Neural progenitor cell (in vitro differentiated cells): ENCODE results near the gene TRHDE. TPM values are rescaled to one million over a fixed set of nuclear protein-coding genes. Genes with fewer than 3 reads are reported as not detected.
A peak's percentile ranks its signal among the peaks of the same experiment; 100 is the strongest.
"Not testable (repeated sequence)": the region's sequence is repeated elsewhere in the genome, so short reads cannot be mapped to it uniquely, and the experiment has no call there.

ENCODE experiments used
- DNase-seq: peaks from one replicate; pipeline ENCODE4 v3.0.0-alpha.2; 2016; ENCODE audit warnings: low spot score
- H2AFZ ChIP-seq: fragments of 200-600 bp; sonication (generic); replicated peaks from 2 replicates; pipeline ENCODE4 v1.6.1; 2016; ENCODE audit warnings: antibody characterized with exemption
- H3F3A ChIP-seq: fragments of 200-600 bp; sonication (generic); 2 replicates; pipeline ENCODE4 v1.6.1; 2016; ENCODE audit warnings: antibody characterized with exemption, low read depth
- H3K27ac ChIP-seq: fragments of 200-600 bp; sonication (generic); 2 replicates; pipeline ENCODE4 v1.5.1; 2016; ENCODE audit warnings: mild to moderate bottlenecking
- H3K27me3 ChIP-seq: fragments of 200-600 bp; sonication (generic); 2 replicates; pipeline ENCODE4 v1.6.1; 2016; ENCODE audit warnings: mild to moderate bottlenecking, moderate library complexity
- H3K36me3 ChIP-seq: fragments of 200-600 bp; sonication (generic); 2 replicates; pipeline ENCODE4 v1.5.1; 2016
- H3K4me1 ChIP-seq: fragments of 200-600 bp; sonication (generic); 2 replicates; pipeline ENCODE4 v1.6.1; 2016; ENCODE audit warnings: mixed run types
- H3K4me2 ChIP-seq: fragments of 200-600 bp; sonication (generic); 2 replicates; pipeline ENCODE4 v1.6.1; 2016
- H3K4me3 ChIP-seq: fragments of 200-600 bp; sonication (generic); 2 replicates; pipeline ENCODE4 v1.5.1; 2016
- H3K79me2 ChIP-seq: fragments of 200-600 bp; sonication (generic); 2 replicates; pipeline ENCODE4 v1.6.1; 2016; ENCODE audit warnings: low read depth
- H3K9ac ChIP-seq: fragments of 200-600 bp; sonication (generic); 2 replicates; pipeline ENCODE4 v1.6.1; 2016
- H3K9me3 ChIP-seq: fragments of 200-600 bp; sonication (generic); 2 replicates; pipeline ENCODE4 v1.5.1; 2016; ENCODE audit warnings: low read depth
- H4K20me1 ChIP-seq: fragments of 200-600 bp; sonication (generic); 2 replicates; pipeline ENCODE4 v1.6.1; 2016; ENCODE audit warnings: low read depth
- H3K27ac Mint-ChIP-seq: 3 replicates; pipeline ENCODE4 v1.8.0; 2021; ENCODE audit warnings: mixed read lengths
- H3K27me3 Mint-ChIP-seq: 2 replicates; pipeline ENCODE4 v1.8.0; 2022; ENCODE audit warnings: low read depth, mild to moderate bottlenecking, inconsistent platforms, moderate library complexity, mixed read lengths; ENCODE audit not compliant: insufficient read depth
- H3K36me3 Mint-ChIP-seq: 3 replicates; pipeline ENCODE4 v1.8.0; 2021; ENCODE audit warnings: mixed read lengths
- H3K4me1 Mint-ChIP-seq: 3 replicates; pipeline ENCODE4 v1.8.0; 2021; ENCODE audit warnings: mixed read lengths
- H3K4me3 Mint-ChIP-seq: 3 replicates; pipeline ENCODE4 v1.8.0; 2021; ENCODE audit warnings: mild to moderate bottlenecking, moderate library complexity, mixed read lengths
- H3K9me3 Mint-ChIP-seq: 3 replicates; pipeline ENCODE4 v1.8.0; 2020; ENCODE audit warnings: mixed read lengths
- CTCF ChIP-seq: fragments of 200-600 bp; sonication (generic); IDR thresholded peaks from 2 replicates; pipeline ENCODE4 v1.5.1; 2017; ENCODE audit warnings: antibody characterized with exemption, mild to moderate bottlenecking
- EZH2 ChIP-seq: fragments of 200-600 bp; sonication (generic); IDR thresholded peaks from 2 replicates; pipeline ENCODE4 v1.6.1; 2017; ENCODE audit warnings: antibody characterized with exemption, mild to moderate bottlenecking, moderate library complexity
- EZH2phosphoT487 ChIP-seq: fragments of 200-600 bp; sonication (generic); IDR thresholded peaks from 2 replicates; pipeline ENCODE4 v1.6.1; 2017; ENCODE audit warnings: antibody characterized with exemption
- total RNA-seq: library from RNA; depleted of rRNA; stranded (reverse); fragments of >200 nt; gene quantifications from 2 replicates; pipeline ENCODE4 v1.2.3, GENCODE V29; 2015; ENCODE audit warnings: low replicate concordance

The TRHDE gene
- total RNA-seq, 1 donor from 2014 or later, result 4.5 TPM

GRCh38 chr12:72692338-72692737 is 420.2 kb downstream of the TRHDE start:
- Histone ChIP-seq H3K4me3 (no peak overlapping the region), H3K4me2 (no peak overlapping the region), H2AFZ (no peak overlapping the region), H3K9me3 (no peaks in the 10 kb centered on the region), H3K4me1 (no peaks in the 10 kb centered on the region), H4K20me1 (no peaks in the 10 kb centered on the region), H3K36me3 (no peaks in the 10 kb centered on the region), H3F3A (no peaks in the 10 kb centered on the region), H3K9ac (no peak overlapping the region), H3K79me2 (no peaks in the 10 kb centered on the region), H3K27ac (no peak overlapping the region), H3K27me3 (no peaks in the 10 kb centered on the region)
- TF ChIP-seq EZH2phosphoT487, result no peak
- TF ChIP-seq CTCF, result no peak
- no peak for TF ChIP-seq EZH2
- Mint-ChIP-seq H3K36me3 (no peaks in the 10 kb centered on the region), H3K9me3 (no peaks in the 10 kb centered on the region), H3K27ac (no peak overlapping the region), H3K4me3 (no peak overlapping the region), H3K4me1 (no peaks in the 10 kb centered on the region), H3K27me3 (no peaks in the 10 kb centered on the region)
- DNase-seq, result no peak

DNA sequence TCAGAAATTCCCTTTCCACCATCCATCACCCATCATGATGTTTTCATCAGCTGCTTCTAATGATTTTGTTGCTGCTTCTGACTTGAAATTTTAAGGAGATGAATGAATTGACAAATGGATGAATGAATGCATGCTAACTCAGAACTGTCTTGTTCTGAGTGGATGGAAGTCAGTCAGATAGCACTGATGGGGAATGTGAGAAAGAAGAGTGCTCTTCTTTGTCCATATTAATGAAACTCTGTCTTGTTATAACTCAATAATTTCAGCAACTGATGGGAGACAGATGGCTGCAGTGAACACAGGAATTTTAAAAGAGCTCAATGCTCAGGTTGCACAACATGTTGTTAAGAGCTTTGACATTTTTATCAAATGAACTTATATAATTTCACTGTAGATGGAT is 422.0 kb downstream of the TRHDE start:
- H3K9me3 ChIP-seq, result no peaks in the 10 kb centered on the region
- H4K20me1 ChIP-seq, result no peaks in the 10 kb centered on the region
- DNase-seq, result no peak
- Mint-ChIP-seq H3K9me3 (peaks cover 5% of the 10 kb centered on the region), H3K4me3 (no peak overlapping the region), H3K27me3 (no peaks in the 10 kb centered on the region), H3K27ac (no peak overlapping the region), H3K4me1 (no peaks in the 10 kb centered on the region), H3K36me3 (peaks cover 2% of the 10 kb centered on the region)
- H3K4me1 ChIP-seq, result no peaks in the 10 kb centered on the region
- H3K27ac ChIP-seq, result no peak overlapping the region
- no peaks in the 10 kb centered on the region for H3F3A ChIP-seq
- H3K36me3 ChIP-seq, result no peaks in the 10 kb centered on the region
- H3K79me2 ChIP-seq, result no peaks in the 10 kb centered on the region
- H3K9ac ChIP-seq, result no peak overlapping the region
- no peak overlapping the region for H2AFZ ChIP-seq
- TF ChIP-seq EZH2 (no peak), CTCF (no peak), EZH2phosphoT487 (no peak)
- no peaks in the 10 kb centered on the region for H3K27me3 ChIP-seq
- H3K4me3 ChIP-seq, result no peak overlapping the region
- H3K4me2 ChIP-seq, result no peak overlapping the region

- peaks cover 3% of the 10 kb centered on the region for H3K27me3 Mint-ChIP-seq
- Histone ChIP-seq H3F3A (no peaks in the 10 kb centered on the region), H3K4me1 (no peaks in the 10 kb centered on the region), H3K27ac (no peak overlapping the region), H3K4me2 (no peak overlapping the region), H3K36me3 (no peaks in the 10 kb centered on the region), H3K9ac (no peak overlapping the region), H4K20me1 (no peaks in the 10 kb centered on the region), H2AFZ (no peak overlapping the region), H3K79me2 (no peaks in the 10 kb centered on the region), H3K27me3 (no peaks in the 10 kb centered on the region), H3K4me3 (no peak overlapping the region), H3K9me3 (no peaks in the 10 kb centered on the region)
- H3K4me1 Mint-ChIP-seq, result no peaks in the 10 kb centered on the region
- peaks cover 10% of the 10 kb centered on the region for H3K9me3 Mint-ChIP-seq
- TF ChIP-seq EZH2phosphoT487, result no peak
- no peak for TF ChIP-seq EZH2
- TF ChIP-seq CTCF, result no peak
- no peak for DNase-seq
- no peak overlapping the region for H3K4me3 Mint-ChIP-seq
- peaks cover 5% of the 10 kb centered on the region for H3K36me3 Mint-ChIP-seq
- no peak overlapping the region for H3K27ac Mint-ChIP-seq
These were observed 427.2 kb downstream of the TRHDE start for GRCh38 chr12:72699362-72699761.

GRCh38 chr12:72712025-72712424 is 439.9 kb downstream of the TRHDE start:
- H3K27me3 Mint-ChIP-seq, H3K4me3 Mint-ChIP-seq, H3K36me3 ChIP-seq, H3K4me2 ChIP-seq, H3K9me3 ChIP-seq, H3K4me1 ChIP-seq, H3K9ac ChIP-seq, H3K27ac ChIP-seq, H4K20me1 ChIP-seq, H2AFZ ChIP-seq, DNase-seq, H3K4me3 ChIP-seq, H3K27me3 ChIP-seq, H3K79me2 ChIP-seq, H3K36me3 Mint-ChIP-seq: not testable (repeated sequence)
- Mint-ChIP-seq H3K4me1 (peaks cover 18% of the 10 kb centered on the region), H3K9me3 (peaks cover 17% of the 10 kb centered on the region), H3K27ac (peak overlapping the region; percentile 7)
- H3F3A ChIP-seq, result peaks cover 11% of the 10 kb centered on the region
